ENCODE measurements around the gene RPP30. TPM values are rescaled to one million over a fixed set of nuclear protein-coding genes. Genes with fewer than 3 reads are reported as not detected.
"Not testable (repeated sequence)": the region's sequence is repeated elsewhere in the genome, so short reads cannot be mapped to it uniquely, and the experiment has no call there.

The RPP30 gene
- total RNA-seq, 1 donor from 2014 or later = 27.4 TPM

DNA sequence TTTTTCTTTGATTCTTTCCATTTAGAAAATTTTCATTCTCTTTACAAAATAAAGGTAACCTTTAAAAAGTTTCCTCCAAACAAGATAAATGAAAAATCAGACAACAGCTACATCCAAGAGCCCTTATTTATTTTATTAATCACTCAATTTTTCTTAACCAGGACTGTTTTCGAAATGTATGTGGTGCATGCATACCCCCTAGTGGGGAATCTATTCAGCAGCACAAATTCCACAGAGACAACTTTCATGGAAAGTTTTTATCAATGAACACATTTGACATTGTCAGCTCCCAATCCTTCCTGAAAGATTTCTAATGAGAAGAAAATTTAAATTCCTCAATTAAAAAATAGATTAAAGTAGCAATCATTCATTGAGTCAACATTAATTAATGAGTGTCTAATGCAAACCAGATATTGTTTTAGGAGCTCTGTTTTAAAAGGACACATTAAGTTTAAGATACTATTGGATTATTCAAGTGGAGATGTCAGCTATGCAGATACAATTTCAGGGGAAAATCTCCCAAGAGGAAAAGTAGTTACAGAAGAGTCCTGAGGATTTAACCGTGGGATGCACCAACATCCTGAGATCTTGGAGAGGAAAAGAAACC is 8.8 kb upstream of the RPP30 start:
- DNase-seq = no peak
- no peak for ATAC-seq (ENCODE audit: poor library complexity)
- intact Hi-C loops (cut with DNase I) = no loop called here

DNA sequence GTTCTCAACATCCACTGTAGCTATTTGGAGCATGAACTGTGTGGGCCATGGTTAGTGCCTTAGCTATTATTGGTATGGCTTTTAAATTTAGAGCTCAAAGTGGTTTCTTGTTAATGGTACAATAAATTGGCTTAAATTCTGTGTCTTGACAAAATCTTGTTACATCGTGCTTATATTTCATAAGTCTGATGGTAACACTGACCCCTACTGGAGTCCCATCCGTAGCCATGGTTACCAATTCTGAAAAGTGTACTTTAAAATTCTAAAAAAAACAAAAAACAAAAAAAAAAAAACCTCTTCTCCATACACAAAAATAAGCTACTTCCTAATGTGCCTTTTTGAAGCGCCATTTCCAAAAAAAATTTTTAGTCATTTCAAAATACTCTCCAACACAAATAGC is 6.4 kb upstream of the RPP30 start:
- intact Hi-C loops (cut with DNase I) = no loop called here
- no peak for ATAC-seq (ENCODE audit: poor library complexity)
- no peak for DNase-seq

DNA sequence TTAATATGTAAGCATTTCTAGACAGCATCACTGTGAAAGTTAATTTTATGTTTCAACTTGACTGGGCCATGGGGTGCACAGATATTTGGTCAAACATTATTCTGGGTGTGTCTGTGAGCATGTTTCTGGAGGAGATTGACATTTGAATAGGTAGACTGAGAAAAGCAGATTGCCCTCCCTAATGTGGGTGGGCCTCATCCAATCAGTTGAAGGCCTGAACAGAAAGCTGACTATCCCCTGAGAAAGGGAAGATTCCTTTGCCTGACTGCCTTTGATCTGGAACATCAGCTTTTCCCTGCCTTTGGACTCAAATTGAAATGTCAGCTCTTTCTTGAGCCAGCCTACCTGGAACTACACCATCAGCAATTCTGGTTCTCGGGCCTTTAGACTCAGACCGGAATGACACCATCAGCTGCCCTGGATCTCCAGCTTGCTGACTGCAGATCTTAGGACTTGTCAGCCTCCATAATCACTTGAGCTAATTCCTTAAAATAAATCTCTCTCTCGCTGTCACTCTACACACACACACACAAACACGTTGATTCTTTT is 5.7 kb upstream of the RPP30 start:
- no peak for DNase-seq
- intact Hi-C loops (cut with DNase I) = no loop called here
- ATAC-seq (ENCODE audit: poor library complexity) = no peak

DNA sequence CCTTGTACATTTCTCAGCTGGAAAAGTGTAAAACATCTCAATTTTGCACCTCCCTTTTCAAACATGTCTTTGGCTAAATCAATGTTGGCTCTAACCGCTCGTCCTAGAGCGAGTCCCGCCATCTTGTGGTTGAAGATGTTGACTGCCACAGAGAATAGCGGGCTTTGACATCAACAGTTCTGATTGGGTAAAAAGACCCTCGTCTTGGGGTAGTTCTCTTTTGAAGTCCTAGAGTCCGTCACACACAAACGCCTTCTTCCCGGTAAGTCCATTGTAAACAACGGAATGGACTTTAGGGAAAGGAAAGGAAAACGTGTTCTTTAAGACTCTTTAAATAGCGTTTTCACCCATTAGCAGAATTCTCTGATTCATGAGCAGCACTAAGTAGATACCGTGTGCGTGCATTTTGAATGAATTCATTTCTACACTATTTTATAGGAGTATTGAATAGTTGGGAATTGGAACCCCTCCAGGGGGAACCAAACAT is 452 bp upstream of the RPP30 start:
- DNase-seq (no peak), ATAC-seq (ENCODE audit: poor library complexity) (peak; percentile 82)
- intact Hi-C loops (cut with DNase I) = no loop called here

DNA sequence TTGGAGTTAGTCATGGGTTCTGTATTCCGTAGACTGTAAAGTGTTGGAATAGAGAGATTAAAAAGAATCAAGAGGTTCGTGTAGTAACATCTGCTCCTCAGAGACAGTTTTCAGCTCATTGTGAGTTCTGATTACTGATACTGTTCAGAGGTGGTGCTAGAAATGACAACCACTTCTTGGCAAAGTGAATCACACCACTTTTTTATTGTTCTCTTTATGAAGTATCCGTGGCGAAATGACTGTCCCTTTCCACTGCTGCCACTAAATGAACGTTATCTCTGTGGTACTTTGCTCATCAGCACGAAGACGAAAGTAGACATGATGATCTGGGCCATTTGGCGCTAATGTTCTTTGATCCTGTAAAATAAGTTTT is 860 bp downstream of the RPP30 start:
- intact Hi-C loops (cut with DNase I) = no loop called here
- DNase-seq (no peak), ATAC-seq (ENCODE audit: poor library complexity) (no peak)

DNA sequence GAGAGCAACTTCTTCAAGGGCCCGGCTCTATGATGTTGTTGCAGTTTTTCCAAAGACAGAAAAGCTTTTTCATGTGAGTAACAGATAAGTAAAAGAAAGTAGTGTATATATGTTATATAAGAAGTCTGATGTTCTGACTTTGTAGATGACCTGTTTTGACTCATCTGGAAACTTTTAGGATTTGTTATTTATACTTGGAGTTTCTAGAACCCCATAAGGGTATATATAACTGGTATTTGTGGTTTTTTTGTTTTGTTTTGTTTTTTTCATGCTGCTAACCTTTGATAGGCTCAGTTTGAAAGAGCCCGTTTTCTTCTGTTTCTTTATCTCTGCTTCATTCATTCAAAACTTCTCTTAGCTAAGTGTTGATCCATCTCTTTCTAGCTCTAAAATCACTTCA is 7.3 kb downstream of the RPP30 start:
- no peak for DNase-seq
- no peak for ATAC-seq (ENCODE audit: poor library complexity)
- intact Hi-C loops (cut with DNase I) = no loop called here

DNA sequence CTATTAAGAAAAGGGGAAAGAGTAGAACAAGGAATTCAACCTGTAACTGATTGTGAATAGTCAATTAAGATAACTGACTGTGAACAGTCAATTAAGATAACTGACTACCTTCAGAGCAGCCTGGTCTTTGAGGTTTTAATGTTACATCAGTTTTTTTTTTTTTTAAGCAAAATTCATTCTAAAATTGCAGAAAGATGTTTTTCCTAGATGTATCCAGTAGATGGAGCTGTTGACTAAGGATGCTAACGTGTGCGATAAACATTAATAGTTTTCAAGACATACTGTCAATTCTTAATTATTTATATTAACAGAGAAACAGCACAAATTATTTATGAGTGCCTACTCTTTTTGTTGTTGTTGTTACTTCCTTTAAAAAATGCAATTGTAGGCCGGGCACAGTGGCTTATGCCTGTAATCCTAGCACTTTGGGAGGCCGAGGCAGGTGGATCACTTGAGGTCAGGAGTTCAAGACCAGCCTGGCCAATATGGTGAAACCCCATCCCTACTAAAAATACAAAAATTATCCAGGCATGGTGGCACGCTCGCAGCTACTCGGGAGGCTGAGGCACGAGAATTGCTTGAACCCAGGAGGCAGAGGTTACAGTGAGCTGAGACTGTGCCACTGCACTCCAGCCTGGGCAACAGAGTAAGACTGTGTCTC is 8.4 kb downstream of the RPP30 start:
- DNase-seq; intact Hi-C loops (cut with DNase I); ATAC-seq (ENCODE audit: poor library complexity): not testable (repeated sequence)

DNA sequence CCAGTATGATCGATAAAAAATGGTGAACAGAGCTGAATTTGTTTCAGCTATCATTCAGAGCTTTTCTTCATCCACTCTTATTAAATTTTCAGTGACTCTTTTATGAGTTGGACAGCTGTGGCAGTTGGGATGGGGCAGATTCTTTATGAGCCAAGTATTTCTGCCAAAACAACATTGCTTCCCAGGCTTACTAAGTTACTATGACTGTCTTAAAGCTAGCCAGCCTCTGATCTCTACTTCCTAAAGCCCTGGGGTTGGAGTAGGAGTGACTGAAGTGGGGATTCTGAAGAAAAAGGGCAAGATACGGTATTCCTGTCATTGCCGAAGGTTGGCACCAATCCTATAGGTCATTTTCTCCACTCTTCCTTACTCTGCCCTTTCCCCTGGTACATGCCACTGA is 12.7 kb downstream of the RPP30 start:
- intact Hi-C loops (cut with DNase I) = no loop called here
- no peak for DNase-seq
- ATAC-seq (ENCODE audit: poor library complexity) = no peak

DNA sequence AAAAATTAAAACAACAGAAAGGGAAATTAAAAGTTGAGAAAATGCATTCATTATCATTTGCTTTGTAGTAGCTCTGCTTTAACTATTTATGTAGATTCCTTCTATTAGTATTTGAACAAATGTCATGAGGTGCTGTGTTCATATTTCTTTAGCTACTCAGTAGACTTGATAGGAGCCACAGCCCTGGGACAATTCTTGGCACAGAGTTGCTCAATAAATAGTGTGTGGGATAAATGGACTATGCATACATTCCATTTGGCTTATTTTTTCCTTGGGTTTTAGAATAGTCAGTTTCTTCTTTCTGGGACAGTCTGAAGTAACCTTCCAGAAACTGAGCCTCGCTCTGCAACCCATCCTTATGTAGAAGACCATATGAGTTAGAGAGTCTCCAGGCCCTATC is 13.4 kb downstream of the RPP30 start:
- intact Hi-C loops (cut with DNase I) = no loop called here
- no peak for DNase-seq
- ATAC-seq (ENCODE audit: poor library complexity) = no peak

DNA sequence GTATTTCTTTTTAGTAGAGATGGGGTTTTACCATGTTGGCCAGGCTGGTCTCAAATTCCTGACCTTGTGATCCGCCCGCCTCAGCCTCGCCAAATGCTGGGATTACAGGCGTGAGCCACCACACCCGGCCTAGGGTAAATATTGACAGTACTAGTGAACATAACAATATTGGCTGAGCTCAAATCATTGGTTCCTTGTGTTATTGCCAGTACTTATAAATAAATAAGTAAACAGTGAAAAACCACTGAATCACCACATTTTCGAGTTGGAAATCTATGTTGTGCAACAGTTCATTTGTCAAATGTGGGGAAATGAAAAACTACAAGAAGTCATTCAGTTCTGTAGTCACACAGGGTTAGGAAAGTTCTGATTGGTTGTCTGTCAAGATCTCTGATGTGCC is 15.8 kb downstream of the RPP30 start:
- intact Hi-C loops (cut with DNase I) = no loop called here
- DNase-seq (no peak), ATAC-seq (ENCODE audit: poor library complexity) (no peak)

DNA sequence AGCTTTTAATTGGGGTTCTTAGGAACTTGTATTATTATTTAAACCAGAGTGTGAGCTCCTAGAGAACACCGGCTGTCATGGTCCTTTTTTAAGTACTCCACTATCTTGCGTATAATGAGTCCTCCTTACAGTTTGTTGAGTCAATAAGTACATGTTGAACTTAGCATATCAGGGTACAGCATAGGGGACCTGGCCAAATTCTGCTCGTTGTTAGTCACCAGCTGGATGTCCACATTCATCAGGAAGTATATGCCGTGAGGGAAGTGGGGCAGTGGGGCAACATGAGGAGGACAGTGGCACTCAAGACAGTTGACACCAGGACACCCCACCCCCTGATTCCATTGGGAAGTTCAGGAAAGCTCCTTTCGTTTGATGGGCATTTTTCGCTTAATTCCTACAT is 16.6 kb downstream of the RPP30 start:
- ATAC-seq (ENCODE audit: poor library complexity) (no peak), DNase-seq (no peak)
- intact Hi-C loops (cut with DNase I) = no loop called here

DNA sequence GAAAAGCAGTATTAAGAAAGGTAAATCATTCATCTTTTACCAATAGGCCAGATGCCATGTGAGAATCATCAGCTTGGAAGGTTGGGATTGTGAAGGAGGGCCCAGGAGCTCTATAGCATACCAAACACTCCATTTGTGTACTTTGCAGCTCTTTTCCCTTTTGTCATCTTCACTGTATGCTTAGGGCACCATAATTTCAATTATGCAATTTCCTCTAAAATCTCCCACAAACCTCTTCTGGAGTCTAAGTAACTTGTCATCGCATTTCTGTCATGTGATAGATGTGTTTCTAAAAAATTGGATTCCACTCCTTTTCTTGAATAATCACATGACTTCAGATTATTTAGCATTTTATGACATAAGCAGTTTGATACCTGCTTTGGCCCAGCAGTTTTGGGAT is 17.9 kb downstream of the RPP30 start:
- intact Hi-C loops (cut with DNase I) = no loop called here
- DNase-seq = no peak
- no peak for ATAC-seq (ENCODE audit: poor library complexity)

DNA sequence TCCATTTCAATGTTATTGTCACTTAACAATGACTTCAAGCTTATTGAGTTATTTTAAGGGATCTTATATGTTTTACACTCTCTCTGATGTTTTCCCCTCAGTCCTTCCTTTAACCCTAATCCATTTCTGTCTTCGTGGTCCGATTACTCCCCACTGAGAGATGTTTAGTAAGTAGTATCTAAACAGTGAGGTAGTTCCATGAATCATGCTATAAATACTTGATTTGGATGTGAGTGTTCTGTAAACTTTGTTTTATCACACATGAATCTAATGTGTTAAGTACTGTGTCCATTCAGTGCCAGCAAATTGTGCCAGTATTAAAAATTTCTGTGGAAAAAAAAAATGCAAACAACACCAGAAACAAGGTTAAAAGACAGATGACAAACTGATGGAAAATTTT is 18.6 kb downstream of the RPP30 start:
- ATAC-seq (ENCODE audit: poor library complexity) (no peak), DNase-seq (no peak)
- intact Hi-C loops (cut with DNase I) = no loop called here

DNA sequence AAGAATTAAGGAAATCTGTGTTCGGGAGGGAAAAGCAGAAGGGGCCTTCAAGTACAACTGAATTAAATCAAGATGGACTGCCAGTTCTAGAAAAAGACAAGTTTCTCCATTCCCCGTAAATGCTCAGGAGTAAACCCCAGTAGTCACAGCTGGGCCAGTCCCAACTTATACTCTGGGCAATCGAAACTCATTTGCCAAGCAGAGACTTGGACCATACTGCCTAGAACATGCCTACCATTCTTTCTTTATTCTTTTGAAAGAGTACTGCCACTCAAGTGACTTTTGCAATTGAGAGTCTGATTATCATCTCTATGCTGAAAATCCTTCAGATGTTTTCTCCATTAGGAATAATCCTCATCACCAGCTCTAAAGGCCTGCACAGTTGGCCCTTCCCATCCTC is 21.4 kb downstream of the RPP30 start:
- DNase-seq (no peak), ATAC-seq (ENCODE audit: poor library complexity) (no peak)
- intact Hi-C loops (cut with DNase I) = no loop called here

DNA sequence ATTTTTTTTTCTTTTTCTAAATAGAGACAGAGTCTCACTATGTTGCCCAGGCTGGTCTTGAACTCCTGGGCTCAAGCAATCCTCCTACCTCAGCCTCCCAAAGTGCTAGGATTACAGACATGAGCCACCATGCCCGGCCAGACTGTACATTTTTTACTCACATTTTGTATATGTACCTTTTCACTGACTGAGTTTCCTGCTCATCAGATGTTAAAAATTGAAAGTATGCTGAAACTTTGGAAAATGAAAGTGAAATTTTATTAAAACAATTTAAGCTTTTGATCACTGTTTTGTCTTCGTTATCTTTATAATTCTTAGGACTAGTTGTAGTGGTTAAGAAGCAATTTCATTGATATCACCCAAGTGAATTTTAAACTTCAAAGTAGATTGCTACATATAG is 25.1 kb downstream of the RPP30 start:
- not testable (repeated sequence) for ATAC-seq (ENCODE audit: poor library complexity)

DNA sequence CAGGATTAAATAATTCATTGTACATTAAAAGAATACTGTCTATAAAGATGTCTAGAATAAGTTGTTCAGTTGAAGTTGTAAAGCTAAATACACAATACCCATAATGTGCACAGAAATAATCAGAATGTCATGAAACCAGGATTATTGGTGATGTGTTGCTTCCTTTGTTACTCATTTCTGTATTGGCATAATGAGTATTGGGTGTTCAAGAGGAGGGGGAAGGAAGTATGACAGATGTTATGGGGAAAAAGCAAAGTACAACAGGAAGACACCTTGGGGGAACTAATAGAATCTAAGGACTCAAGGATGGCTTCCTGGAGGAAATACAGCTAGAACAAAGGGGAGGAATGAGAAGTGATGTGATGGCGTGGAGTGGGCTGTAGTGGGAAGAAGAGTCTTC is 34.2 kb downstream of the RPP30 start:
- ATAC-seq (ENCODE audit: poor library complexity) = no peak
- intact Hi-C loops (cut with DNase I) = no loop called here
- no peak for DNase-seq

More for the DNA sequence above, 25.1 kb downstream of the RPP30 start:
- DNase-seq; intact Hi-C loops (cut with DNase I): not testable (repeated sequence)

DNA sequence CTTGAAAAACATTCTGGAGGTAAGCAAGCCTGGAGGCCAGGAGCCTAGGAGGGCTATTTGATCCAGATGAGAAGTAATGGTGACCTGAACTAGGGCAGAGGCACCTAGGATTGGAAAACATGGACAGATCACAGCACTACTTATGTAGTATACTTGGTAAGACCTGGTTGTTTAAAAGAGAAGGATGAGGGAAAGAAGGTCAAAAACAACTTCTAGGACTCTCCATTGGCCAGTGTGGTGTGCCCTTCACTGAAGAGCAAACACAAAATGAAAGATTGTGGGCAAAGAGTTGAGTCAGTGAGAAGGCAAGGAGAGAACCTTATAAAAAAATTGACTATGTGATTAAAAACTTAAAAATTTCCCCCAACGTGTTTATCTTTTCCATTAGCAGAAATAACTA is 34.8 kb downstream of the RPP30 start:
- ATAC-seq (ENCODE audit: poor library complexity) (no peak), DNase-seq (no peak)
- intact Hi-C loops (cut with DNase I) = no loop called here

DNA sequence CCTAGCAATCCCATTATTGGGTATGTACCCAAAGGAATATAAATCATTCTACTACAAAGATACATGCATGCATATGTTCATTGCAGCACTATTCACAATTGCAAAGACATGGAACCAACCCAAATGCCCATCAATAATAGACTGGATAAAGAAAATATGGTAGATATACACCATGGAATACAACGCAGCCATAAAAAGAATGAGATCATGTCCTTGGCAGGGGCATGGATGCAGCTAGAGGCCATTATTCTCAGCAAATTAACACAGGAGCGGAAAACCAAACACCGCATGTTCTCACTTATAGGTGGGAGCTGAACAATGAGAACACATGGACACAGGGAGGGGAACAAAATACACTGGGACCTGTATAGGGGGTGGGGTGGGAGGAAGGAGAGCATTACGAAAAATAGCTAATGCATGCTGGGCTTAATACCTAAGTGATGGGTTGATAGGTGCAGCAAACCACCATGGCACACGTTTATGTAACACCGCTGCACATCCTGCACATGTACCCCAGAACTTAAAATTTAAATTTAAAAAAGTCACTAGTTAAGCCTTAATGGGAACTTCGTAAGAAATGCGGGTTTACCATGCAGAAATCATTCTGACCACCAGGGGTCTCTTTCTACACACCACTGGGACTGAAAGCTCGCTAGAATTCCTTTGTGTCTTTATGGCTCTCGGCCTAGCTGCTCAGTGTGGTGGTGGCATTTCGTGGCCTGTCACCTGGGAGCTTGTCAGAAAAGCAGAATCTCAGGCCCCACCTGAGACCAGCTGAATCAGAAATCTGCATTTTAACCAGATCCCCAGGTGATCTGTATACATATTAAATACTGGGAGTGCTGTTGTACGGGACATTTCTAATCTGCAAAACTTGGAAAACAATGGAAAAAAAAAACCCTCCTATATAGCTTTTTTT is 39.6 kb downstream of the RPP30 start:
- peak; percentile 55 for DNase-seq
- peak; percentile 78 for ATAC-seq (ENCODE audit: poor library complexity)
- intact Hi-C loops (cut with DNase I) = loop anchor here (5.0 kb wide), 1 partner anchor 341 kb away; no protein-coding TSS in a partner anchor

DNA sequence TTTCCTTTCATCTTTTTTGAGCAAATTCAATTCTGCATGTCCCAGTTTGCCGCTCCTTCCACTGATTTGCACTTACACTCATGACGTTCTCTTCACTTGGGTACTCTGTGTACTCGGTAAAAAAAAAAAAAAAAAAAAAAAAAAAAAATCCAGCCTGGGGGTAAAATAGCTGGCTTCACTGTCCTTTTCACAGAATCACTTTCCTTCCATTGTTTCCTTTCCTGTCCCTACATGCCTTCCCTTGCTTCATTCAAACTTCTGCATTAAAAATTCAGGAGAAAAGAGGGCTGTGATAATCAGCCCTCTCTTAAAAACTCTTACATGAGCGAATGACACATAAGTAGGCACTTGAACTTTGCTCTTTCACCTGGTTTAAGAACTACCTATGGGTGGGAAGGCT is 40.4 kb downstream of the RPP30 start:
- DNase-seq (no peak), ATAC-seq (ENCODE audit: poor library complexity) (peak; percentile 24)
- intact Hi-C loops (cut with DNase I) = loop anchor here (5.0 kb wide), 1 partner anchor 340 kb away; no protein-coding TSS in a partner anchor
